HG03095 (cell line): Measurements from ENCODE around the gene DEFB116.
"Not testable (repeated sequence)": the region's sequence is repeated elsewhere in the genome, so short reads cannot be mapped to it uniquely, and the experiment has no call there.

ENCODE experiments used
- ATAC-seq: cut with Tn5 transposase; IDR thresholded peaks from one replicate; pipeline ENCODE4 v1.9.1; 2021; ENCODE audit warnings: moderate library complexity; ENCODE audit not compliant: unreplicated experiment

The DEFB116 gene, protein sequence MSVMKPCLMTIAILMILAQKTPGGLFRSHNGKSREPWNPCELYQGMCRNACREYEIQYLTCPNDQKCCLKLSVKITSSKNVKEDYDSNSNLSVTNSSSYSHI

DNA sequence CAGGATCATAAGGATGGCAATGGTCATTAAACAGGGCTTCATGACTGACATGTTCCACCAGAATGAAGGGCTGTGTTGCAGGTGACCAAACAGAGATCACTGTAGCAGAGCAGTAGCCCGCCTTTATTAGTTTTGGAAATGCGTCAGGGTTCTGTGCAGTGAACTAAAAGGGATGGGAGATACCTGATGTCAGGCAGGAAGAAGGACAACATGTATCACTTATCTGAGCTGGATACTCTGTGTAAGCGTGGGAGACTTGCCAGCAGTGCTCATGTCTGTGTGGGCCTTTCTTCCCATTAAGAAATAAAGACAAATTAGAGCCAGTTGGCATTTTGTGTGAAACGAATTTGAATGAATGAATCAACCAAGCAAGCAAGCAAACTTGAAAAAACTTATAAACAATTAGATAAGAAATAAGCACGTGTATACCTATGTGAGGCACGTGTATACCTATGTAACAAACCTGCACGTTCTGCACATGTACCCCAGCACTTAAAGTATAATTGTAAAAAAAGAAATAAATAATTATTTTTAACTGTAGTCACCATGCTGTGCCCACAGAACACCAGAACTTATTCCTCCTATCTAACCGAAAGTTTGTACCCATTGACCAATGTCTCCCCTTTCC lies at the start of gene DEFB116:
TSS of gene DEFB116 (minus strand) at position 51 of the 628 bp plus-strand sequence. CDS start at position 51, 0 bp downstream.
- no peak for ATAC-seq

DNA sequence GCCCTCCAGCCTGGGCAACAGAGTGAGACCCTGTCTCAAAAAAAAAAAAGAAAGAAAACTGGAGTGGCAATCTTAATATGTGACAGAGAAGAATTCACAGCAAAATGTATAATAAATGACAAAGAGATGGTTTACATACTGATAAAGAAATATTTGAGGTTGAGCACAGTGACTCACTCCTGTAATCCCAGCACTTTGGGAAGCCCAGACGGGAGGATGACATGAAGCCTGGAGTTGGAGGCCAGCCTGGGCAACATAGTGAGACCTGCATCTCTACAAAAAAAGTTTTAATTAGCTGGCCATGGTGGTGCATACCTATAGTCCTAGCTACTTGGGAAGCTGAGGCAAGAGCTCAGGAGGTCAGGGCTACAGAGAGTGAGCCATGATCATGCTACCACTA lies 47.6 kb upstream of the DEFB116 start:
- ATAC-seq, result no peak

GRCh38 chr20:31341470-31341869 lies 33.1 kb upstream of the DEFB116 start:
- ATAC-seq, result no peak

DNA sequence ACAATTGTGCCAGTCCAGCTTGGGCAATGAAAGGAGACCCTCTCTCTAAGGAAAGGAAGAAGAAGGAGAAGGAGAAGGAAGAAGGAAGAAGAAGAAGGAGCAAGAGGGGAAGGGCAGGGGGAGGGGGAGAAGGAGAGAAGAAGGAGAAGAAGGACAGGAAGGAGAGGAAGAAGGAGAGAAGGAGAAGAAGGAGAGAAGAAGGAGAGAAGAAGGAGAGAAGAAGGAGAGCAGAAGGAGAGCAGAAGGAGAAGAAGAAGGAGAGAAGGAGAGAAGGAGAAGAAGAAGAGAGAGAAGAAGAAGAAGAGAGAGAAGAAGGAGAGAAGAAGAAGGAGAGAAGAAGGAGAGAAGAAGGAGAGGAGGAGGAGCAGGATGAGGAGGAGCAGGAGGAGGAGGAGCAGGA lies 22.5 kb upstream of the DEFB116 start:
- ATAC-seq, result no peak

GRCh38 chr20:31322504-31322903 lies 14.1 kb upstream of the DEFB116 start:
- ATAC-seq, result no peak

DNA sequence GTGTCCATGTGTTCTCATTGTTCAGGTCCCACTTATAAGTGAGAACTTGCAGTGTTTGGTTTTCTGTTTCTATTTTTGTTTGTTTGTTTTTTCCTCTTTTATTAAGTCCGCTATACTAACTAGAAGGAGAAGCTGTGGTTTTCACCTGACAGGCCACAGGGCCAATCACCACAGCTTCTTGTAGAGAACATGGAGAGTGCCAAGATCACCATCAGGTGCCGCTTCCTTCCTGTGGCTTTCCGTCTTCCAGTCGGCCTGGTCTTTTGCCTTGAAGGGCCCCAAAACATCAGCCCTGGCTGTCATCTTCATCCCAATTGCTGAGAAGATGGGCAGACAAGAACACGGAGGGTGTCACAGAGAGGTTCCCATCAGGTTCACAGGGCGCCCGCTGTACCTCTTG lies 23.4 kb downstream of the DEFB116 start:
- not testable (repeated sequence) for ATAC-seq

DNA sequence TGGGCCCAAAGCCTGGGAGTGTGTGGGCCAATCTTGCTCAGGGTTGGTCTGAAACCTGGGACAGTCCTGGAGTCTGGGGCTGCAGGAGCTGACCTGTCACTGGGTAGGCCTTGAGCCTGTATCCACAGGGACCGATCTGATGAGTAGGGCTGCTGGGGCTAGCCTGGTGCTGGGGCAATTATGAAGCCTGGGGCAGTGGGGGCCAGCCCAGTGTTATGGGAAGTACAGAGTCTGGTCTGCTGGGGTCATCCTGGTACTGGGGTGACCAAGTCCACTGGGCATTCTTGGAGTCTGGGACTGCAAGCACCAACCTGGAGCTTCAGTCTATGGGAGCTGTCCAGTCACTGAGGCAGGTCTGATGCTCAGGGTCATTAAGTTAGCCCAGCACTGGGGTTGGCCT lies 30.2 kb downstream of the DEFB116 start:
- ATAC-seq, result no peak

DNA sequence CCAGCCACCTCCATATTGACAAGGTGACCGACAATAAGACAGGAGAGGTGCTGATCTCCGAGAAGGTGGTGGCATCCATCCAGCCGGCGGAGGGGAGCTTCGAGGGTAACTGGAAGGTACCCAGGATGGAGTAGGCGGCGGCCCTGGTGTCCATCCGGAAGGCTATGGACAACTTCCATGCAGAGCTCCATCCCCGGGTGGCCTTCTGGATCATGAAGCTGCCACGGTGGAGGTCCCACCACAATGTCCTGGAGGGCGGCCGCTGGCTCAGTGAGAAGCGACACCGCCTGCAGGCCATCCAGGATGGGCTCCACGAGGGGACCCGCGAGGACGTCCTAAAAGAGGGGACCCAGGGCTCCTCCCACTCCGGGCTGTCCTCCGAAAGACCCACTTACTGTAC lies 33.9 kb downstream of the DEFB116 start:
- no peak for ATAC-seq

- no peak for ATAC-seq
Observed at GRCh38 chr20:31260326-31260932, 48.0 kb downstream of the DEFB116 start.

- ATAC-seq, result no peak
Observed at GRCh38 chr20:31257364-31257763, 51.0 kb downstream of the DEFB116 start, which contains the start of gene DEFB115. Gene DEFB115, plus strand, starts transcription at chr20:31257664. Its CDS starts 0 bp downstream, at chr20:31257664.

DNA sequence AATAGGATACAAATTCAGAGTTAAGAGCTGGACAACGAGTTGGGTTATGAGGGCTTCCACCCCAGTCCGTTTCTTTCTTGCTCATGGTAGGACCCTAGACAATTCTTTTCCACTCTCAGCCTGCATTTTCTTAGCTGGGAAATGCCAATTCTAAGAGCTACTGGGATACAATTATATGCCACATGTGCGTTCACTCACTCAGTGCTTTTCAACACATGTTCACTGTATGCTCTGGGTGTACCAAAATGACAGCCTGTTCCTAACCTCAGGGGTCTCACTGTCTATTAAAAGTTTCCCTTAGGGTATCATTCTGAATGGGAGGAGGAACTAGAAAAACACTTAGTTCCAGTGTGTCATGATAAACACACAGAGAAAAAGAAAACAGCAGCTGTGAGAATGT lies 51.4 kb downstream of the DEFB116 start:
- ATAC-seq, result no peak
